A549 (cell line): Measurements from ENCODE around the gene NTHL1. TPM values are rescaled to one million over a fixed set of nuclear protein-coding genes. Genes with fewer than 3 reads are reported as not detected.

Source experiments
- ATAC-seq, 2 experiments: fragments of 200-7000 bp in 1 of 2; fragments of >200 bp in 1 of 2; cut with Nextera tagmentation in 1 of 2; cut with Tn5 transposase in 1 of 2; 3 replicates each; pipeline versions ENCODE4 v1.8.0 to v1.9.1; 2018 to 2020; ENCODE audit warnings: mild to moderate bottlenecking in 1 of 2, moderate library complexity in 1 of 2
- CTCF ChIA-PET: fragments of 300-600 bp; sonication (Branson Sonifier 250); formaldehyde crosslinking; extraction: SDS; loops from one replicate; lab custom pipeline; 2021; ENCODE audit warnings: antibody characterized with exemption, inconsistent platforms; lab: Yijun Ruan, JAX
- POLR2A ChIA-PET: fragments of 350-600 bp; formaldehyde crosslinking; extraction: SDS; loops from one replicate; lab custom pipeline; 2021; ENCODE audit warnings: antibody characterized with exemption, inconsistent platforms; lab: Yijun Ruan, JAX
- DNase-seq, 2 experiments: peaks; one replicate each; pipeline versions ENCODE4 v3.0.0 to v3.0.0-alpha.2; 2011 to 2016; ENCODE audit warnings: low read depth in 1 of 2, low spot score in 1 of 2
- FAIRE-seq: peaks from 2 replicates; lab custom pipeline; 2011; peaks lifted over from hg19 to GRCh38; lab: Jason Lieb, UNC
- H3K27ac ChIP-seq, 2 experiments: fragments of >200 bp; sonication (Bioruptor Twin); formaldehyde crosslinking; 3 replicates each; pipeline ENCODE4 v1.5.1; 2016 to 2017
- H3K4me1 ChIP-seq: fragments of >200 bp; sonication (Bioruptor Twin); formaldehyde crosslinking; 3 replicates; pipeline ENCODE4 v1.6.1; 2016
- H3K4me2 ChIP-seq: fragments of >200 bp; sonication (Bioruptor Twin); formaldehyde crosslinking; 3 replicates; pipeline ENCODE4 v1.6.1; 2016
- H3K4me3 ChIP-seq: fragments of >200 bp; sonication (Bioruptor Twin); formaldehyde crosslinking; 3 replicates; pipeline ENCODE4 v1.5.1; 2016
- H3K9me3 ChIP-seq: fragments of >200 bp; sonication (Bioruptor Twin); formaldehyde crosslinking; 3 replicates; pipeline ENCODE4 v1.6.1; 2016
- CBX8 ChIP-seq: fragments of 200-600 bp; sonication (generic); IDR thresholded peaks from 2 replicates; pipeline ENCODE4 v1.6.1; 2016
- CEBPB ChIP-seq, 2 experiments: fragments of >200 bp in 1 of 2; sonication (Bioruptor Twin) in 1 of 2; formaldehyde crosslinking in 1 of 2; IDR thresholded peaks; 2 replicates each; pipeline ENCODE4 v1.6.1; 2012 to 2016
- CTCF ChIP-seq: fragments of >200 bp; sonication (Bioruptor Twin); formaldehyde crosslinking; IDR thresholded peaks from 3 replicates; pipeline ENCODE4 v1.5.1; 2016
- EHF ChIP-seq: fragments of 250-450 bp; sonication (Bioruptor Pico); IDR thresholded peaks from 2 replicates; pipeline ENCODE4 v1.5.0; 2020; ENCODE audit warnings: mild to moderate bottlenecking
- EHMT2 ChIP-seq: fragments of 200-600 bp; sonication (generic); IDR thresholded peaks from 2 replicates; pipeline ENCODE4 v1.6.1; 2016; ENCODE audit warnings: antibody characterized with exemption, low read depth, mild to moderate bottlenecking, moderate library complexity
- ELK1 ChIP-seq: fragments of 150-350 bp; IDR thresholded peaks from 2 replicates; pipeline ENCODE4 v1.6.1; 2014; ENCODE audit warnings: low read depth, mild to moderate bottlenecking, low read length
- EP300 ChIP-seq, 2 experiments: fragments of >200 bp; sonication (Bioruptor Twin); formaldehyde crosslinking; IDR thresholded peaks; 2 replicates in 1 of 2; 3 replicates in 1 of 2; pipeline ENCODE4 v1.6.1; 2016 to 2017
- ESRRA ChIP-seq: fragments of 150-350 bp; IDR thresholded peaks from 2 replicates; pipeline ENCODE4 v1.6.1; 2014; ENCODE audit warnings: mild to moderate bottlenecking, low read length, borderline replicate concordance
- HDAC2 ChIP-seq: fragments of 200-600 bp; sonication (generic); IDR thresholded peaks from 2 replicates; pipeline ENCODE4 v1.6.1; 2016
- HOXB13 ChIP-seq: fragments of 250-450 bp; sonication (Bioruptor Pico); IDR thresholded peaks from 2 replicates; pipeline ENCODE4 v1.5.0; 2020; ENCODE audit warnings: low read depth, mild to moderate bottlenecking, moderate library complexity
- MAX ChIP-seq: IDR thresholded peaks from 2 replicates; pipeline ENCODE4 v1.6.1; 2012
- NFE2L2 ChIP-seq: fragments of 150-350 bp; conservative IDR thresholded peaks from 2 replicates; pipeline ENCODE4 v1.6.1; 2014; ENCODE audit warnings: low read length
- POLR2AphosphoS2 ChIP-seq: conservative IDR thresholded peaks from 2 replicates; pipeline ENCODE4 v1.6.1; 2012; ENCODE audit warnings: low read length, improper control_type of control experiment, inconsistent platforms
- REST ChIP-seq: fragments of 200-600 bp; sonication (generic); IDR thresholded peaks from 2 replicates; pipeline ENCODE4 v1.6.1; 2016; ENCODE audit warnings: antibody characterized with exemption, mild to moderate bottlenecking, moderate library complexity
- RFX5 ChIP-seq: fragments of 450-650 bp; IDR thresholded peaks from 2 replicates; pipeline ENCODE4 v1.7.1; 2014; ENCODE audit warnings: antibody characterized with exemption, mild to moderate bottlenecking, moderate library complexity
- RNF2 ChIP-seq: fragments of 200-600 bp; sonication (generic); IDR thresholded peaks from 2 replicates; pipeline ENCODE4 v1.6.1; 2016; ENCODE audit warnings: low read depth, mild to moderate bottlenecking, antibody characterized with exemption, moderate library complexity, borderline replicate concordance
- TFCP2L1 ChIP-seq: fragments of 250-450 bp; sonication (Bioruptor Pico); IDR thresholded peaks from 2 replicates; pipeline ENCODE4 v1.5.0; 2021; ENCODE audit warnings: mild to moderate bottlenecking
- USF2 ChIP-seq: fragments of 450-650 bp; IDR thresholded peaks from 2 replicates; pipeline ENCODE4 v1.6.1; 2014; ENCODE audit warnings: antibody characterized with exemption
- ZC3H11A ChIP-seq: fragments of 450-650 bp; IDR thresholded peaks from 2 replicates; pipeline ENCODE4 v1.6.1; 2014; ENCODE audit warnings: antibody characterized with exemption, mild to moderate bottlenecking
- WGBS: methylation state at CpG from one replicate; pipeline ENCODE4 v1.1.6; 2017; ENCODE audit errors: missing lambda C conversion rate; 5-methylcytosine and 5-hydroxymethylcytosine counted together
- polyA plus RNA-seq, 4 experiments: library from polyadenylated mRNA; depleted of rRNA in 3 of 4; stranded (reverse); fragments of >200 nt; fragmentation: RNase III in 1 of 4; extraction: RNeasy Plus Mini Kit Qiagen cat#74134 plus additional on column Dnase treatment in 1 of 4; gene quantifications; 2 replicates in 3 of 4; 3 replicates in 1 of 4; pipeline ENCODE4 v1.2.3, GENCODE V29; 2011 to 2017

Gene NTHL1
- polyA plus RNA-seq, 2 of the 4 experiments (the other 2 are of a cell fraction) = 28.8 to 42.3 TPM

- DNase-seq (no peak), ATAC-seq (no peak), FAIRE-seq (no peak)
- 84% methylated on average over 17 of the region's 33 CpGs for WGBS
- CTCF ChIA-PET = interaction anchor here (1.4 to 2.4 kb wide), 3 partner anchors 16 to 121 kb away, joined by 3 to 17 read pairs (median 11); no protein-coding TSS in a partner anchor
- POLR2A ChIA-PET = interaction anchor here (1.3 kb wide), 1 partner anchor 136 kb away, joined by 3 read pairs; the partner anchor contains the start of gene TRAF7
- peaks cover 44% of the 10 kb centered on the region for H3K4me1 ChIP-seq
- no peaks in the 10 kb centered on the region for H3K9me3 ChIP-seq
- TF ChIP-seq CEBPB (IDR thresholded peaks at IDR 0.05) (no peak), RFX5 (no peak), EP300 (IDR thresholded peaks at IDR 0.05) (no peak), USF2 (no peak), ZC3H11A (no peak), HDAC2 (no peak), TFCP2L1 (CRISPR knock-in tag) (no peak), EHMT2 (no peak), CBX8 (no peak)
- no peak within 1 kb of the TSS for H3K4me3 ChIP-seq
- H3K4me2 ChIP-seq = no peak within 1 kb of the TSS
- H3K27ac ChIP-seq = peak within 1 kb of the TSS in 1 of 2 experiments; percentile 36; a peak in 1 of 6 replicates
These were observed 28.1 kb downstream of the NTHL1 start, which contains the start of gene NPW for GRCh38 chr16:2019518-2019920. Gene NPW, plus strand, starts transcription at chr16:2019785.

GRCh38 chr16:2016407-2016922, 31.2 kb downstream of the NTHL1 start:
- 69% methylated on average over 9 of the region's 13 CpGs for WGBS
- TF ChIP-seq REST = no peak
- peak; percentile 32 to 64; a peak in 1 of 4 replicates for TF ChIP-seq CEBPB (IDR thresholded peaks at IDR 0.05)
- no peak for TF ChIP-seq EHF (CRISPR knock-in tag)
- TF ChIP-seq CTCF = peak; percentile 42
- TF ChIP-seq HOXB13 (CRISPR knock-in tag) = no peak
- TF ChIP-seq RNF2 = no peak
- no peak for TF ChIP-seq POLR2AphosphoS2
- no peak for TF ChIP-seq ESRRA
- no peak for TF ChIP-seq MAX
- TF ChIP-seq EP300 (IDR thresholded peaks at IDR 0.05) = no peak
- TF ChIP-seq ELK1 = no peak
- no peak for TF ChIP-seq NFE2L2
- Histone ChIP-seq H3K27ac (peak overlapping the region; percentile 93 to 94), H3K4me2 (peak overlapping the region; percentile 74), H3K9me3 (no peaks in the 10 kb centered on the region), H3K4me3 (no peak overlapping the region), H3K4me1 (peaks cover 28% of the 10 kb centered on the region)
- ChIA-PET CTCF (interaction anchor here (0.6 to 2.3 kb wide), 17 partner anchors 9 to 217 kb away, joined by 3 to 15 read pairs (median 4); partner anchors contain the start of genes NHERF2, NTHL1 and TSC2), POLR2A (interaction anchor here (2.3 kb wide), 1 partner anchor 139 kb away, joined by 9 read pairs; the partner anchor contains the start of gene TRAF7)
- peak; percentile 3; a peak in 2 of 6 replicates for ATAC-seq
- no peak for FAIRE-seq
- DNase-seq = no peak
